Mucosa of gallbladder (tissue), 1 donor: ENCODE data around the gene IER5. TPM values are rescaled to one million over a fixed set of nuclear protein-coding genes. Genes with fewer than 3 reads are reported as not detected.
"Not testable (repeated sequence)": the region's sequence is repeated elsewhere in the genome, so short reads cannot be mapped to it uniquely, and the experiment has no call there.

Source experiments
- DNase-seq: peaks from one replicate; pipeline ENCODE4 v3.0.0-alpha.2; 2020; ENCODE audit warnings: low spot score
- total RNA-seq: library from RNA; stranded (reverse); gene quantifications from one replicate; pipeline ENCODE4 v1.2.1, GENCODE V29; 2021
- donor health status: DM: no; HTN: no; CAD: no.

IER5 gene
- total RNA-seq, 1 donor from 2014 or later: 13.9 TPM

DNA sequence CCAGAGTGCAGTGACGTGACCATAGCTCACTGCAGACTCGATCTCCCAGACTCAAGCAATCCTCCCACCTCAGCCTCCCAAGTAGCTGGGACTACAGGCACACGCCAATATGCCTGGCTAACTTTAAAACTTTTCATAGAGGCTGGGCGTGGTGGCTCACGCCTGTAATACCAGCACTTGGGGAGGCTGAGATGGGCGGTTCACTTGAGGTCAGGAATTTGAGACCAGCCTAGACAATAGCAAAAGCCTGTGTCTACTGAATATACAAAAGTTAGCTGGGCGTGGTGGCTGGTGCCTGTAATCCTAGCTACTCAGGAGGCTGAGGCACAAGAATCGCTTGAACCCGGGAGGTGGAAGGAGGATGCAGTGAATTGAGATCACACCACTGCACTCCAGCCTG is 27.5 kb downstream of the IER5 start:
- DNase-seq: not testable (repeated sequence)

DNA sequence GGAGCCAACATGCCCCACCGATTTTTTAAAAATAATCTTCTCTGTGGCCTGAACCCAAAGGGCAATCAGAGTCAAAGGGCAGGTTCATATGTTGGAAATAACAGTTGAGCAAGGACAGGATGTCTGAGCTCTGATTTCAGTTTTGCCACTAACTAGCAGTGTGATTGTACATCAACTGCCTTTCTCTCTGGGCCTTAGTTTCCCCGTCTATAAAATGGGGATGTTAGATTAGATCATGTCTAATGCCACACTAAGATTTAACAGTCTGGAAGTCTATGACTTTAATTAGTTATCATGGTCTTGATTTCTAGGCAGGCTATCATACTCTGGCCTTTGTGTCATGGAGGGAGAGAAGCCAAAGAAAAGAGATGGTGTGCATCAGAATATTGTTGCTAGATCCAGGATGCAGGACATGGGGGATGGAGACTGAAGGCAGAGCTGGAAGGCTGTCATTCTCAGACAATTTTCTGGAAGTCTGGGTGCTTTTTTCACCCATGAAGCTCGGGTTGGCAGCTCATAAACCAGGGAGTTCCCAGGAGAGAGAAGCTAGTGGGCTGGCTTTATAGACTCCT is 28.4 kb downstream of the IER5 start:
- no peak for DNase-seq

DNA sequence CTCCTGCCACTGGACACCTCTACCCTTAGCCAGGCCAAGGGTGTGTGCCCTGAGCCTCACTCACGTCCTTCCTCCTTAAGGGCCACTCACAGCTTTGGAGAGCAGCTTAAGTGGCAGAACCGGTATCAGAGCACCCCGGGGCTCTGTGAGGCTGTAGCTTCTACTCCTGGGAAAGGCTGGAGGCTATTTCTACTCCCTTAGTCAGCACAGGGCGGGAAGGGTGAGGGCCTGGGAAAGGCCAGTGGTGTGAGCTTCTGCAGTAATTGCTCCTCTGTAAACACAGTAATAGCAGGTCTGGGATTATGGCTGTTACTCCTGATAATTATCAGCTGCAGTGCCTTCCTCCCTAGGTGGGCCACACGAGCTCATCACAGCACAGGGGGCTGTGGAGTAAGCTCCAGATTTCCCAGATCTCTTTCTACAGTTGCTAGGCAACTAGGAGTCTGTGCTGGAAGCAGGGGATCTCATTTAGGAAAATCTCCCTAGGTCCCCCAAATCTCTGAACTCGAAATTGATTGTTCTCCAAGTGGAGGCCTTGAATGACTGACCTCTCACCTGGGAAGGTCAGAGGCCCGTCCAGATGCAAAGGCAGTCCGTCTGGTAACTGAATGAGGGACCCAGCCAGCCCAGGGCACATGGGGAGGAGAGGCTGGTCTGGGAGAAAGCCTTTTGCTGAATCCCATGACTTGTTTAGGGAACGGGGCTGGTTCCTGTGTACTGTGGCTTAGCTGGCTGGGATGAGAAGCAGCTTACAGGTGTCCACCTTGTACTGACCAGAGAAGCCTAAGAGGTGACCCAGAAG is 29.3 kb downstream of the IER5 start:
- DNase-seq: no peak

DNA sequence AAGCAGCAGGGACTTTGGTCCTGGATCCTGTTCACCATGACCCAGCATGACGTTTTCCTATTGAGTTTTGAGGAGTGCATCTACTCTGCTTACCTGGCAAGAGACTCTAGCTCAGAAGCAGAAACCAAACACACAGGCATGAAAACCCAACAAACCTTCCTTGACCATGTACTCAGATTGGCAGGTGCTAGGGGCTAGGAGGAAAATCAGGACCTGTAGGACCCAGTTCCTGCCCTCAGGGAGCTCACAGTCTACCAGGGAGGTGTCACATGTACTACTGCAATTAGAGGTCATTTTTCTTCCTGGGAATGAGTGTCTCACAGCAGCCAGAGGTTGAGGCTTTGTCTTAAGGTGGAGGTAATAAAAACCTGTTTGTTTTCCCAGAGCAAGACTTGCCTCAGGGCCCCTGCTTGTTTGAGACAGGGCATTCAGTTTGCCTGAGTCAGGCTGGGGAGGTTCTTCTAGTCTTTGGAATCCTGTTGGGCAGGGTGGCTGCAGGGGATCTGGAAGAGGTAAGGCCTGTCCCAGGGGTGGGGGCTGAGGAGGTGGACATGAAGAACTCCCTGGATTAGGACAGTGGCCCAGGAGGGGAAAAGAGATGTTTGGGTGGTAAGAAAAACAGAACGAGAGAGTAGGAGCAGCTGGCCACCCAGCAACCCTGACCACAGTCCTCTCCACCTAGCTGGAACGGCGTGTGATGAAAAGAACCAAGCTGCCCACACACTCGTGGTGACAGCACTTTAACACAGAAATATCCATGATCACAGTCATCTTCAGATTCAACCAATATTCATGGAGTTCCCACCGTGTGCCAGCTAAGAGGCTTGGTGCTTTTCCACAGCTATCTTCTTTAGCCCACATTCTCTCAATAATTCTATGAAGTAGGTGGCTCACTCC is 30.8 kb downstream of the IER5 start:
- DNase-seq: no peak

DNA sequence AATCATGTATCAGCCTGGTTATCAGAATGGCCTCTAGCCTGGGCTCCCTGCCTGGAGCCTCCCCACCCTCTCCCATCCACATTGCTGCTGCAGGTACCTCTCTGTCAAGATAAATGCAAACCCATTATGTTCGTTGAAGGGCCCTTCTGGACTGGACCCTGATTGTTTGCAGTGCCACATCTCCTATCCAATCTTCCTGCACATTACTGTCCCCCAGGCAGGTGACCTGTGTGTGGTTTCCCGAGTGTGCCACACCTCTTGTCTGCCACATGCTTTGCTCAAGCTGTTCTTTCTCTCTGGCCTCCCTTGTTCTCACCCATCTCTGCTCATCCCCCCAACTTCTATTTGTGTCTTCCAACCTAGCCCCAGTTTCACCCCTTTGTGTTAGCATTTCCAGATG is 32.4 kb downstream of the IER5 start:
- no peak for DNase-seq

DNA sequence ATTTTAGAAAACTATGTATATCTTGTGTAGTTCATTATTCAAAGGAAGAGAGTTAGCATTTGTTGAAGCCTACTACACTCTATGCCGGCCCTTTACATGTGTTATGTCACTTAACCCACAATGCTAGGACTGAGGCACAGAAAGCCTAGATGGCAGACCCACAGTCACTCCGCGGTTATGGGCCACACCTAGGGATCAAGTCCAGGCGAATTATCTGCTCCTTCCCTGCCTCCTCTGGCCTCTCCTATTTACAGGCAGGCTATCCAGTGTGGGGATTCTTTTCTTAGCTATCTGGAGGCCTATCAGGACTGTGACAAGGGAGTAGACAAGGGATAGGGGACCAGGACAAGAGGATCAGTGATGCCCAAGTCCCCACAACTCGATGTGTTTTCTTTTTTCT is 33.0 kb downstream of the IER5 start:
- DNase-seq: no peak

DNA sequence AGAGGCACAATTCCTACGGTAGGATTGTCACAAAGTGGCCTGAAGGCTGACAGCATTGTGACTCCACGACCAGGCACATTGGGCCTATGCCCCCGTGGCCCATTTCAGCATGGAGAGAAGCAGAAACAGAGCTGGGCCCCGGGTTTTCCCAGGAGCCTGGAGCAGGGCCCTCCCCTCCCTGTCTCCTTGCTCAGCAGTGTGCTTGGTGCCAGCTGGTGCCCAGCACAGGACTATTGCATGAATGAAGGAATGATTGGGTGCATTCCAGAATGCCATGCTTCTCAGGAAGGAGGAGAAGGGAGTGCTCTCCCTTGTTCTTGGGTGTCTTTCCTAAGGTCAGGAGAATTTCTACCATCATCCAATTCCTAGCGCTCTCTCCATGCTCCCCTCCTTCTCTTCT is 33.7 kb downstream of the IER5 start:
- peak; percentile 42 for DNase-seq

DNA sequence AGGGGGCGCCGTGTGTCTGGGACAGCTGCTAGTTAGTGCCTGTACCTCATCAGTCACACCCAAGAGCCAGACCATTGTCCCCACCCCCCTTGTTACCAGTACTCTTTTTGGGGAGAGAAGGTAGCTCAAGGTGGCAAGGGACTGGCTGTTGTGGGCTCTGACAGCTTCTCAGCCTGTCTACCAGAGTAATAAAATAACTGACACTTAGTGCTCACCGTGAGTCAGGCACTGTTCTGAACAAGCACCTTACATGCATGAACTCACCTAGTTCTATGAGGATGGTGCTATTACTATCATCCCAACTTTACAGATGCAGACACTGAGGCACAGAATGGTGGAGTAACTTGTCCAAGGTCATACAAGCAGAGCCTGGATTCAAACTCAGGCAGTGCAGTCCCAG is 34.7 kb downstream of the IER5 start:
- no peak for DNase-seq

DNA sequence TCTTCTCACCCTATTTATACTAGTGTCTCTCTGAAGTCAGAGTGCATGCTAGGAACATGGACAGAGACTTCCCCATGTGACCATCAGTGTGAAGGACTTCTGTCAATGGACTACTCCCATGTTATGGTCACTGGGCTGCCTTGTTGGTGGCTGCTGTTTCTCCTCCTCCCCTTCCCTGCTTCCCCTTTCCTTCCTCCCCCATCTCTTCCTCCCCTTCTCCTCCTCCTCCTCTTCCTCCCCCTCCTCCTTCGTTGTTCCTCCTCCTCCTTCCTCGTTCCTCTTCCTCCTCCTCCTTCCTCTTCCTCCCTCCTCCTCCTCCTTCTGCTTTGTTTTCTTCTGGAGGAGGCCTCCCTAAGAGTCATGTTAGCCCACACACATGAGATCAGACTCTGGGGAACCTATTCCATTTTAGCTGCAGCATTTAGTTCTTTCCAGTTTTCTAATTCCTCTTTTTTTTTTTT is 35.8 kb downstream of the IER5 start:
- DNase-seq: no peak

DNA sequence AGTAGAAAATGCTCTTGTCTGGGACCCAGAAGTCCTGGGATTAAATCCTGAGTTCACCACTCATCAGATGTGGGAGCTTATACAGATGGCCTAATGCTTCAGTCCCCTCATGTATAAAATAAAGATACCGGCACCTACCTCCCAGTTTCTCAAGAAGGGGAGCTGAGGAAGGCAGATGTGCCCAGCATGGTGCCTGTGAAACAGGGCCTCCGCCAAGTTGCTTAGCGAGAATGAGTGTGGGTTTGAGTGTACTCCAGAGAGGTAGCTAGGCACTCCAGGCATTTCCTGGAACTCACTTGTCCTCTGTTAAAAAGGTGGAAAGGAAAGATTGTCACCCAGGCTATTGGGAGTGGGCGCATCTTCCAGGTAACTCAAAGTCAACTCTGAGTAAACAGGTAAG is 37.8 kb downstream of the IER5 start:
- DNase-seq: no peak

DNA sequence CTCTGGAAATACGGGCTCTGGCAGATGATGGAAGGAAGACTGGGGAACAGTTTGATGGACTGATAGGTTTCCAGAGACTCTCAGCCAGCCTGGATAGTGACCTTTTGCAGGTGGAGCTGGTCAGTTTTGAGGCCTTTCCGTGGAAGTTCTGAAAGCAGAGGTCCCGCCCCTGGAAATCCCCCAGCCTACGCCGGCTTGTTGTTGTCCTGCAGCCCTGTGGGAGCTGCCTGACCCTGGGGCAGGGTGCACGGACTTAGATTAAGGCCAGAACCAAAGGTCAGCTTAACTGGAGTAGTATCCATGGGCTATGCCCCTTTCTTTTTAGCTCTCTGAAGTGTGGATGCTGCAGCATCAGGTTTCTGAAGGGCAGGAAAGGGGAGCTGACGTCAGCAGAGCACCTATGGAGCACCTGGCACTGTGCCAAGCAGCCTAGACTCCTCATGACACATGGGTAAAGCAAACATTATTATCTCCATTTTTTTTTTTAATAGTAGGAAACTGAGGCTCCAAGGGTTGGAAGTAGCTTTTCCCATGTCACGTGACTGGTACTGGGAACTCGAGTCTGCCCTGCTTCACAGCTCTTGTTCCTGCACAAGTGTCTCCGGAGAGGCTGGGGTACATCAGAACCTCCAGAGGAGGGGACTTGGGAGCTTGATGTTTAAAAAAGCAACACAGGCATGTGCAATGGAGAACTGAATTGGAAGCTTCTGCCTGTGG is 38.5 kb downstream of the IER5 start:
- peak; percentile 52 for DNase-seq

DNA sequence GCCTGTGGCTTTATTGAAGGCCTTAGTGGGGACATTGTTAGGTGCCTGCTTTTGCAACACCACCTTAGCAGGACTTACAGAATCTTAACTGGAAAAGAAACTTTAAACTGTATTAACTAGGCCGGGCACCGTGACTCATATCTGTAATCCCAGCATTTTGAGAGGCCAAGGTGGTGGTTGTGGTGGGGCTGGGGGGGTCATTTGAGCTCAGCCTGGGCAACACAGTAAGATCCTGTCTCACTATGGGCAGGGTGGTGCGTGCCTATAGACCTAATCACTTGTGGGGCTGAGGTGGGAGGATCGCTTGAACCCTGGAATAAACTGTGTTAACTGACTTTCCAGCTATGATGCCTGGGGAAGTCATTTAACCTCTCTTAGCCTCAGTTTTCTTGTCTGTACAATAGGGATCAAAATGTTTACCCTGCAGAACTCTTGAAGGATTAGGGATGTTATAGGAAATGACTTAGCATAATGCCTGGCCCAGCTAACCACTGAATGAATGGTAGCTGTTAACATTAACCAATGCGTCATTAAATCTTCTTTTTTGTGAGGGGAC is 39.5 kb downstream of the IER5 start:
- DNase-seq: no peak

DNA sequence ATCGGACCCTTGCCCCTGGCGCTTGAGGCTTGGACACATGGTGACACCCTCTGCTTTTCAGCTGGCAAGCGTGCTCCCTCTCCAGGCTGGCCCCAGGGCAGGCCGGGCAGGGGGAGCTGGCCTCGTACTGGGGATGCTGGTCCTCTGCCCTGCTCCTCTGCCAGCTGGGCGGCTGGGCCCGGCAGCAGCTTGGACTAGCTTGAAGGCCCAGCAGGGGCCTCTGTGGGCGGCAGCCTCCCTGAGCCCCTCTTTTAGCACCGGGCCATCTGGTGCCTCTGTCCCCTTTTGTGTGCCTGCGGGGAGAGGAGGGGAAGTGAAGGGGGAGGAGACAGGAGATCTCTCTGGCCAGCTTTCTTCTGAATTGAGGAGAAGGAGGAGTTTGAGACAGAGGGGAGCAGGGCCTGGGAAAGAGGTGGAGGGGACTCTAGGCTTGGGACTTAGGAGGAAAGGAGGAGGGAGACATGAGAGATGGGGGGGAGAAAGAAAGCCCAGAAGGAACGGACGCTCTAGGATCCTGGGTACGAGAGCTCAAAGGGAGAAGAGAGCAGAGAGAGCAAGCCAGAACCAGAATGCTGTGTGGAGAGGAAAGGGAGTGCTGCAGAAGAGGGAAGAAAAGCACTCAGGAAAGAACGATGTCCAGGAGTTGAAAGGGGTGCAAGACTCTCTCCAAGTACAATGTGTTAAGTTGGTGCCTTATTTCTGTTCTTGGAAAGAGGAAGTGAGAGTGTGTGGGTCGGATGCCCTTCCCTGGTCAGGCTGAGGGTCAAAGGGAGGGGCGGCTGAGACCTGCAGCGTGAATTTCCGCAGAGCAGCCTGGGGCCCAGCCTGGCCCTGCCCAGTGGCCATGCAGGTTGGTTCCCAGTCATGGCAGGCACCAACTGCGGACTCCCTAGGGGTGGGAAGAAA is 40.3 kb downstream of the IER5 start:
- DNase-seq: no peak

DNA sequence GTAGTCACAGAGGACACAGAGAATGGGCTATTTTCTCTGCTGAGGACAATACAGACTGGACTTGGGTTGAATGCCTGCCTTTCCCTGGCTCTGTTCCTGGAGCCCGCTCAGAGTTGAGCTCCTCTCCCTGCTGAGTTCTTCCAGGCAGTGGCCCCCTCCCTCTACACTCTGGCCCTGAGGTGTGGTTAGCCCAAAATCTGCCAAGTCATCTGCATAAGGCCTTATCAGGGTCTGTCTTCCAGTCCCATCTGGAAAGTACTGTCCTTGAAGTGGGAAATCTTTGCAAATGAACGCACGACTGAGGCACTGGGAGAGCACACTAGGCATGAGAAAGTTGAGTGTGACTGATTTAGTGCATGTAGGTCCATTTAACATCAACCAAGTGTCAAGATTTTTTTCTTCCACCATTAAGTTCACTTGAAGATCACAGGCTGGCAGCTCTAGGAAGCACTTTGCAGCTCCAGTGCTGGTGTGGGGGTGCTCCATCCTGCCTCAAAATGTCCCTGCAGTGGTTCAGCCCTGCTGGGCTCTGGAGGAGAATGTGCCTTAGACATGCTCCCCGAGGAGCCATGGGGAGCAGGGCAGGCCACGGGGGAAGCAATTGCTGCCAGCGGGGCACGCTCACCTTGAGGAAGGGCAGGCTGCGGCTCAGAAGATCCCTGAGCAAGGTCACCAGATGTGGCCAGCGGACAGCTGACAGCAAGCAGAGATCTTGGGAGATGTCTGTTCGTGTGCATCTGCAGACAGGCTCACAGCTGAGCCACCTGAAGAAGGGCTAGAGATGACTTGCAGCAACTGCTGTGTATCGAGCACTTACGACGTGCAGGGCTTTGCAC is 41.5 kb downstream of the IER5 start:
- no peak for DNase-seq

DNA sequence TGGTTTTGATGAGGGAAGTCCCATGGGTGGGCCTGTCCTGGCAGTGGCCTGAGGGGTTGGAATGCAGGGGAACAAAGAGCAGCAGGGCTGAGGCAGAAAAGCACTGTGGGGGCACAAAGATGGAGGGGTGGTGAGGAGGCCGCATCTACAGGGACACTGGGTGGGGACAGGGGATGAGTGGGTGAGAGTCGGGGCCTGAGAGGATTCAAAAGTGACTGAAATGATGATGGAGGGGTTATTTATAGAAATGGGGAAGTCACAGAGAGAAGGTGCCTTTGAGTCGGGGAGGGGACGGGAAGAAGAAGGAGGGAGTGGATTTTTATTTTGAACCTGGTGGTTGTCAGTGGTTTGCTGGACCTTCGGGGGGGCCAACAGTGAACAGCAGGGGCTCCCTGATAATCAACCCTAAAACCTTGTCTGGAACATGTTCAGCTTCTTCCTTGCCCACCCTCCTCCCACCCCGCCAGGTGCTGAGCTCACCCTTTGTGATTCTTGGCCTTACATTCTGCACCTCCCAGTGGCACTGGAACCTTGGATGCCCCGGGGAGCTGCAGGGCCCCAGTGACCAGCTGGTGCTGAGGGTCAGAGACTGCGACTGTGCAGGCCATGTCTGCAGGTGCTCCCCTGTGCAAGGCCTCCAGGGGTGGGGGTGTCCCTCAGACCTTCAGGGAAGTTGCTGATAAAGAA is 42.9 kb downstream of the IER5 start:
- DNase-seq: no peak

DNA sequence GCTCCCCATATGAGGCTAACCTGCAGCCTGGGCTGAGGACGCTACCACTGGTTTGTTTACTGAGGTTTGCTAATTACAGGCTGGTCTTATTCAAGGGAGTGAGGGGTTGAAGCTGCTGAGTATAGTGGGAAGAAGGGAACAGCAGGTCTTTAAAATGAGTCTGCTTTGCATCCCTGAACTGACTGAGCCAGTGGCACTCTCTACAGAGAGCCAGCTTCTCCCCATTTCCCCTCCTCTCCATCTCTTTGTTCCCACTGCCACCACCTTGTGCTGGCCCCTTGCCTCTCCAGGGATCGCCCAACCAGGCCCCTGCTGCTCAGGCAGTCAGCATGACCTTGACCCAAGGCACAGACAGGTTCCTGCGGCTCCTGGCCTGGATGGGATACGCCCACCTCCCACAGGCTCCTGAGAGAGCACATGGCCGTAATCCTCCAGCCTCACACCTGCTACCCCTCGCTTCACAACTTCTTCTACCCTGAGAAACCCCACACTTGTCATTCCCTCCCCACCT is 45.0 kb downstream of the IER5 start:
- no peak for DNase-seq

DNA sequence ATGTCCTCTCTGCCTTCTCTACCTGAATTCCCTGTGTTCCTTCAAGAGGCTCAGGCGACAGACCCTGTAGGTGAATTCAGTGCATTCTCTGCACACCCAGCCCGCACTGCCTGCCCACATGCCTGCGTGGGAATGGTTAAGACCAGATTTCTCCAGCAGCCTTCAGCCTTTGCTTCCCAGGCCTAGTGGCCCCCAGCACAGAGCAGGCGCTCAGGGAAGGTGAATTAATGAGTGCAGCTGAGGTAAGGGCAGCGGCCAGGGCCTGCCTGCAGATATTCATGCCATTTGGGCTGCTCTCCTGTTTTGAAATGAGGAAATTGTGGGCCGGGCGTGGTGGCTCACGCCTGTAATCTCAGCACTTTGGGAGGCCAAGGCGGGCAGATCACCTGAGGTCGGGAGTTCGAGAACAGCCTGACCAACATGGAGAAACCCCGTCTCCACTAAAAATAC is 45.5 kb downstream of the IER5 start:
- DNase-seq: no peak

DNA sequence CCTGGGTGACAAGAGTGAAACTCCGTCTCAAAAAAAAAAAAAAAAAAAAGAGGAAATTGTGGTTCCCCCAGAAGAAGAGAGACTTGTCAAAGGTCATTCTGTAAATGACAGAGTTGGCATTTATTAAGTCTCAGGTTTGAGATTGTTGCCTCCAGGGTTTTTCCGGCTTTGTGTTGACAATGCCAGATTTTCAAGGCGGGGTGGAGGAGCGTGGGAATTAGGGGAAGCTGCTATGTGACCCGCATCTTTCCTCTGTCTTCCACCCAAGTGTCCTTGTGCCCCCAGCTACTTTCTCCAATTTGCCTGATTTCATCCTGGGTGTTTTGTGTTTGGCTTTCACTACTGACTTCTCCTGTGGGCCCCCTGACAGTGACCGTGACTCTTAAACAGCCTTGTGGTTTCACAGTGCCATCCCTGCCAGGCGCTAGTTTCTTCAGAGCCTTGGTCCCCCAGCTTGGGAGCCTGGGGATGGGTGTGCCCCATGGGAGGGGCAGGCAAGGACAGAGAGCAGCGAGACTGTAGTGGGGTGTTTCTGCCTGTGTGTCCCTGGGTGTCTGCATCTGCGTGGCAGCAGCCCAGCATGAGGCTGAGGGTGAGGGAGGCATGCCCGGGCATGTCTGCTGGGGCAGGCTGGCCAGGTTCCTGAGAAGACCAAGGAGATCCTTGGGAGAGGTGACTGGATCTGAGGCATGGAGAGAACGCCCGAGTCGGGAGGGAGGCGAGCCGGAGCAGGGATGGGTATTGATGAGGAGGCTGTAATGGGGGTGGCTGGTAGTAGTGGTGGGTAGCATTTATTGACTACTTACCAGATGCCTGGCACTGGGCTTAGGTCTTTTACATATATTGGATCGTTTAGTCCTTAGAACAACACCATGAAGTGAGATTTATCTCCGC is 46.3 kb downstream of the IER5 start:
- DNase-seq: peak; percentile 42
